Caco-2 (cell line): Measurements from ENCODE around the gene FYTTD1. TPM values are rescaled to one million over a fixed set of nuclear protein-coding genes. Genes with fewer than 3 reads are reported as not detected.
"Not testable (repeated sequence)": the region's sequence is repeated elsewhere in the genome, so short reads cannot be mapped to it uniquely, and the experiment has no call there.

Source experiments
- BruUV-seq: library from RNA; stranded (reverse); fragments of 400-500 nt; replicated peaks from 2 replicates; lab custom pipeline; 2021; lab: Mats Ljungman, UMichigan
- CTCF ChIA-PET: fragments of 300-600 bp; sonication (Branson Sonifier 250); formaldehyde crosslinking; loops from one replicate; lab custom pipeline; 2022; ENCODE audit warnings: antibody characterized with exemption; lab: Charles Lee
- POLR2A ChIA-PET: fragments of 300-600 bp; sonication (Branson Sonifier 250); formaldehyde crosslinking; loops from one replicate; lab custom pipeline; 2022; ENCODE audit warnings: antibody characterized with exemption; lab: Charles Lee
- DNase-seq, 2 experiments: peaks; one replicate each; pipeline versions ENCODE4 v3.0.0 to v3.0.0-alpha.2; 2020 to 2022
- H3K27me3 ChIP-seq: replicated peaks from 2 replicates; pipeline ENCODE4 v1.6.0; 2011; ENCODE audit warnings: low read length; ENCODE audit not compliant: control insufficient read depth, insufficient read depth
- H3K36me3 ChIP-seq: 2 replicates; pipeline ENCODE4 v1.5.1; 2011; ENCODE audit warnings: low read length; ENCODE audit not compliant: control insufficient read depth, insufficient read depth
- H3K4me1 ChIP-seq: fragments of 250-450 bp; sonication (Bioruptor Pico); 2 replicates; pipeline ENCODE4 v1.5.1; 2020; ENCODE audit warnings: mild to moderate bottlenecking
- H3K4me3 ChIP-seq: 2 replicates; pipeline ENCODE4 v1.5.1; 2011; ENCODE audit warnings: low read depth, mild to moderate bottlenecking, control low read depth, low read length
- H3K9me3 ChIP-seq: fragments of 250-450 bp; sonication (Bioruptor Pico); 2 replicates; pipeline ENCODE4 v1.5.1; 2020; ENCODE audit warnings: mild to moderate bottlenecking, moderate library complexity
- H3K27ac Mint-ChIP-seq: one replicate; pipeline ENCODE4 v1.8.0; 2022; ENCODE audit warnings: mixed read lengths; ENCODE audit not compliant: unreplicated experiment
- H3K27me3 Mint-ChIP-seq: one replicate; pipeline ENCODE4 v1.8.0; 2022; ENCODE audit warnings: mixed read lengths; ENCODE audit not compliant: insufficient read depth, unreplicated experiment
- H3K36me3 Mint-ChIP-seq: one replicate; pipeline ENCODE4 v1.8.0; 2022; ENCODE audit warnings: mild to moderate bottlenecking, mixed read lengths; ENCODE audit not compliant: insufficient read depth, unreplicated experiment
- H3K4me1 Mint-ChIP-seq: one replicate; pipeline ENCODE4 v1.8.0; 2022; ENCODE audit warnings: low read depth, mixed read lengths; ENCODE audit not compliant: unreplicated experiment
- H3K4me3 Mint-ChIP-seq: one replicate; pipeline ENCODE4 v1.8.0; 2022; ENCODE audit warnings: mild to moderate bottlenecking, moderate library complexity, mixed read lengths; ENCODE audit not compliant: unreplicated experiment
- H3K9me3 Mint-ChIP-seq: one replicate; pipeline ENCODE4 v1.8.0; 2022; ENCODE audit warnings: mixed read lengths; ENCODE audit not compliant: unreplicated experiment
- intact Hi-C: fragments of 100-400 bp; cut with micrococcal nuclease; formaldehyde crosslinking; loops from one replicate; pipeline ENCODE4 v1.10.0; 2022; ENCODE audit not compliant: unreplicated experiment
- total RNA-seq: library from RNA; stranded (reverse); gene quantifications from 2 replicates; pipeline ENCODE4 v1.2.3, GENCODE V29; 2022
- TF ChIP-seq, protein P1 (sequence below), 2 experiments: fragments of 200-600 bp in 1 of 2; IDR thresholded peaks; 1 replicate in 1 of 2; 2 replicates in 1 of 2; pipeline versions ENCODE4 v1.5.1 to v1.8.0; 2011 to 2022; ENCODE audit warnings: antibody characterized with exemption in 1 of 2, control low read depth in 1 of 2, inconsistent platforms in 1 of 2, low read depth in 1 of 2, low read length in 1 of 2, mild to moderate bottlenecking in 1 of 2, moderate library complexity in 1 of 2; ENCODE audit not compliant: insufficient read depth in 1 of 2, severe bottlenecking in 1 of 2, unreplicated experiment in 1 of 2

FYTTD1 gene
- total RNA-seq, 1 experiment from 2014 or later, result 41.6 TPM

DNA sequence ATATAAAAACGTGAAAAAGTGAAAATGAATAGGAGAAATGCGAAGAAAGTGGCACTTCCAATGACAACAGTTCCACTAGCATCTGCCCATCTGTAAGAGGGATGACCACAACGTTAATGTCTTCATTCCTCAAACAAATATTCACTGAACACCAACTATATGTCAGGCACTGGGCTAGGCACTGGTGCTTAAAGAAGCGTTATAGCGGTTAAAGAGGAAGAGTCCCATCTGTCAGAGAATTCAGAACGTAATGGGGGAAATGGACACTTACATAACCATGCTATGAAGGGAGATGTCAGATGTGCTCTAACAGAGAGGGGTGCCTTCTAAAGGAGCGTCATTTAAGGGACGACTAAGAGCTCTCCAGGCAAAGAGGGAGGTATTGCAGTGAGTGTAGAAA lies 21.2 kb upstream of the FYTTD1 start:
- DNase-seq, result no peak
- H3K4me1 Mint-ChIP-seq, result no peaks in the 10 kb centered on the region
- no peaks in the 10 kb centered on the region for H3K9me3 Mint-ChIP-seq
- no TSS peak for BruUV-seq
- no peaks in the 10 kb centered on the region for H3K36me3 Mint-ChIP-seq
- no peaks in the 10 kb centered on the region for H3K27me3 ChIP-seq
- H3K4me3 ChIP-seq, result no peak overlapping the region
- peaks cover 2% of the 10 kb centered on the region; the same call in 1 of the 2 replicates for H3K9me3 ChIP-seq
- CTCF ChIA-PET, result no interaction called here
- no peaks in the 10 kb centered on the region for H3K36me3 ChIP-seq
- no peak overlapping the region for H3K4me3 Mint-ChIP-seq
- POLR2A ChIA-PET, result no interaction called here
- intact Hi-C loops, result no loop called here
- no peaks in the 10 kb centered on the region for H3K4me1 ChIP-seq
- no peaks in the 10 kb centered on the region for H3K27me3 Mint-ChIP-seq
- no peak overlapping the region for H3K27ac Mint-ChIP-seq
- TF ChIP-seq, protein P1, sequence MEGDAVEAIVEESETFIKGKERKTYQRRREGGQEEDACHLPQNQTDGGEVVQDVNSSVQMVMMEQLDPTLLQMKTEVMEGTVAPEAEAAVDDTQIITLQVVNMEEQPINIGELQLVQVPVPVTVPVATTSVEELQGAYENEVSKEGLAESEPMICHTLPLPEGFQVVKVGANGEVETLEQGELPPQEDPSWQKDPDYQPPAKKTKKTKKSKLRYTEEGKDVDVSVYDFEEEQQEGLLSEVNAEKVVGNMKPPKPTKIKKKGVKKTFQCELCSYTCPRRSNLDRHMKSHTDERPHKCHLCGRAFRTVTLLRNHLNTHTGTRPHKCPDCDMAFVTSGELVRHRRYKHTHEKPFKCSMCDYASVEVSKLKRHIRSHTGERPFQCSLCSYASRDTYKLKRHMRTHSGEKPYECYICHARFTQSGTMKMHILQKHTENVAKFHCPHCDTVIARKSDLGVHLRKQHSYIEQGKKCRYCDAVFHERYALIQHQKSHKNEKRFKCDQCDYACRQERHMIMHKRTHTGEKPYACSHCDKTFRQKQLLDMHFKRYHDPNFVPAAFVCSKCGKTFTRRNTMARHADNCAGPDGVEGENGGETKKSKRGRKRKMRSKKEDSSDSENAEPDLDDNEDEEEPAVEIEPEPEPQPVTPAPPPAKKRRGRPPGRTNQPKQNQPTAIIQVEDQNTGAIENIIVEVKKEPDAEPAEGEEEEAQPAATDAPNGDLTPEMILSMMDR (IDR thresholded peaks at IDR 0.05; ENCODE audit: insufficient read depth in 1 of 2, low read depth in 1 of 2, low read length in 1 of 2, severe bottlenecking in 1 of 2, unreplicated experiment in 1 of 2), result no peak

DNA sequence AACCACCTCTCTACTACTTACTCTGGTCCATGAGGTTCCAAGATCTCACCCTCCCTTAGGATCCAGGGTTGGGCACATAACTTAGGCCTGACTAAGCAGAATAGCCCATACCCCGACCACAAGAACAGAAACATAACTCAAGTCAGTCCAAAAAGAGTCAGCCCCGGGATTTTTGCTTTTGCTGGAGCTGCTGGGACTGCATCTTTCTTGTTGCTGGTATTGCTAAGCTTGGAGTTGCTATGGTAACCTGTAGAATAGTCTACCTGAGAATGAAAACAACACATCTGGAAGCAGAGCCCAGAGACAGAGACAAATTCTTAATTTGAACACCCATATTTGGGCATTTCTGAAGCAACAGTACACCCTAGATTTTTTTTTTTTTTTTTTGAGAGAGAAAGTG lies 19.5 kb upstream of the FYTTD1 start:
- Mint-ChIP-seq H3K9me3 (no peaks in the 10 kb centered on the region), H3K27me3 (no peaks in the 10 kb centered on the region), H3K4me1 (no peaks in the 10 kb centered on the region), H3K36me3 (no peaks in the 10 kb centered on the region), H3K4me3 (no peak overlapping the region), H3K27ac (no peak overlapping the region)
- BruUV-seq, result no TSS peak
- H3K27me3 ChIP-seq, result no peaks in the 10 kb centered on the region
- no peak overlapping the region for H3K4me3 ChIP-seq
- intact Hi-C loops, result no loop called here
- no peak for DNase-seq
- ChIA-PET CTCF (no interaction called here), POLR2A (no interaction called here)
- no peaks in the 10 kb centered on the region for H3K4me1 ChIP-seq
- H3K36me3 ChIP-seq, result no peaks in the 10 kb centered on the region
- no peaks in the 10 kb centered on the region for H3K9me3 ChIP-seq
- TF ChIP-seq, protein P1 (IDR thresholded peaks at IDR 0.05; ENCODE audit: insufficient read depth in 1 of 2, low read depth in 1 of 2, low read length in 1 of 2, severe bottlenecking in 1 of 2, unreplicated experiment in 1 of 2), result no peak

DNA sequence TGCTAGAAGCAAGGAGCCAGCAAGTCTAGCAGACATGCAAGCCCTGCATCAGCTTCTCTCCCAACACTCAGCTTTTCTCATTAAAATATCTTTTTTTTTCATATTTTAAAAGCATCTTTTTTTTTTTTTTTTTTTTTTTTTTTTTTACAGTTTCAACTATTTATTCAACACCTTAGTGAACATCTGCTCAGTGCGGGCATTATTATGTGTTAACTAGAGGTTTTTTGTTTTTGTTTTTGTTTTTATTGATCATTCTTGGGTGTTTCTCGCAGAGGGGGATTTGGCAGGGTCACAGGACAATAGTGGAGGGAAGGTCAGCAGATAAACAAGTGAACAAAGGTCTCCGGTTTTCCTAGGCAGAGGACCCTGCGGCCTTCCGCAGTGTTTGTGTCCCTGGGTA lies 18.9 kb upstream of the FYTTD1 start:
- intact Hi-C loops, H3K36me3 ChIP-seq, H3K9me3 Mint-ChIP-seq, H3K4me3 Mint-ChIP-seq, H3K27me3 Mint-ChIP-seq, H3K4me3 ChIP-seq, H3K27ac Mint-ChIP-seq, H3K36me3 Mint-ChIP-seq, POLR2A ChIA-PET, H3K4me1 Mint-ChIP-seq, CTCF ChIA-PET, DNase-seq, BruUV-seq, H3K9me3 ChIP-seq, H3K27me3 ChIP-seq, H3K4me1 ChIP-seq: not testable (repeated sequence)

DNA sequence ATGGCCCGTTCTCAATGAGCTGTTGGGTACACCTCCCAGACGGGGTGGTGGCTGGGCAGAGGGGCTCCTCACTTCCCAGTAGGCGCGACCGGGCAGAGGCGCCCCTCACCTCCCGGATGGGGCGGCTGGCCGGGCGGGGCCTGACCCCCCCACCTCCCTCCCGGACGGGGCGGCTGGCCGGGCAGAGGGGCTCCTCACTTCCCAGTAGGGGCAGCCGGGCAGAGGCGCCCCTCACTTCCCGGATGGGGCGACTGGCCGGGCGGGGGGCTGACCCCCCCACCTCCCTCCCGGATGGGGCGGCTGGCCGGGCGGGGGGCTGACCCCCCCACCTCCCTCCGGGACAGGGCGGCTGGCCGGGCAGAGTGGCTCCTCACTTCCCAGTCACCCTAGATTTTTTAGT lies 18.2 kb upstream of the FYTTD1 start:
- H3K27me3 Mint-ChIP-seq, POLR2A ChIA-PET, CTCF ChIA-PET, H3K4me1 Mint-ChIP-seq, H3K36me3 Mint-ChIP-seq, H3K27me3 ChIP-seq, BruUV-seq, H3K4me1 ChIP-seq, H3K9me3 Mint-ChIP-seq, H3K4me3 Mint-ChIP-seq, H3K9me3 ChIP-seq, intact Hi-C loops, H3K36me3 ChIP-seq, H3K4me3 ChIP-seq, H3K27ac Mint-ChIP-seq, DNase-seq: not testable (repeated sequence)
